ENCODE measurements around the gene ROR2. TPM values are rescaled to one million over a fixed set of nuclear protein-coding genes. Genes with fewer than 3 reads are reported as not detected.
A peak's percentile ranks its signal among the peaks of the same experiment; 100 is the strongest.
"Not testable (repeated sequence)": the region's sequence is repeated elsewhere in the genome, so short reads cannot be mapped to it uniquely, and the experiment has no call there.

Gene ROR2
- 0.22 and 0.51 TPM in 2 replicates for total RNA-seq (2012; rRNA removed)

GRCh38 chr9:91949946-91950664 is at the start of gene ROR2:
Gene ROR2, minus strand, starts transcription at chr9:91950228.
- H3K9me3 ChIP-seq (replicated peaks; ENCODE audit: low read length) = no peaks in the 10 kb centered on the region

GRCh38 chr9:91995000-91995655 is 45.1 kb upstream of the ROR2 start:
- Histone ChIP-seq H3K9me3 (replicated peaks; ENCODE audit: low read length) (no peaks in the 10 kb centered on the region), H3K4me1 (ENCODE audit: control insufficient read depth, insufficient read depth, low read length) (no peaks in the 10 kb centered on the region), H3K4me2 (ENCODE audit: low read length) (no peak overlapping the region), H3K9ac (ENCODE audit: low read depth, low read length) (no peak overlapping the region), H3K27me3 (ENCODE audit: control insufficient read depth, insufficient read depth, low read length) (peaks cover 45% of the 10 kb centered on the region), H3K4me3 (ENCODE audit: low read length) (no peak overlapping the region), H3K36me3 (ENCODE audit: insufficient read depth, low read length) (no peaks in the 10 kb centered on the region)

More at GRCh38 chr9:91949946-91950664, at the start of gene ROR2:
- H3K36me3 ChIP-seq (ENCODE audit: insufficient read depth, low read length) = no peaks in the 10 kb centered on the region
- H3K9ac ChIP-seq (ENCODE audit: low read depth, low read length) = no peak within 1 kb of the TSS
- peak within 1 kb of the TSS; percentile 67 for H3K4me3 ChIP-seq (ENCODE audit: low read length)
- peak within 1 kb of the TSS; percentile 79 for H3K4me2 ChIP-seq (ENCODE audit: low read length)
- H3K27me3 ChIP-seq (ENCODE audit: control insufficient read depth, insufficient read depth, low read length) = peaks cover 66% of the 10 kb centered on the region
- peaks cover 24% of the 10 kb centered on the region for H3K4me1 ChIP-seq (ENCODE audit: control insufficient read depth, insufficient read depth, low read length)

- no peak overlapping the region for H3K9ac ChIP-seq (ENCODE audit: low read depth, low read length)
- H3K4me2 ChIP-seq (ENCODE audit: low read length) = no peak overlapping the region
- H3K4me1 ChIP-seq (ENCODE audit: control insufficient read depth, insufficient read depth, low read length) = no peaks in the 10 kb centered on the region
- H3K9me3 ChIP-seq (replicated peaks; ENCODE audit: low read length) = no peaks in the 10 kb centered on the region
- no peak overlapping the region for H3K4me3 ChIP-seq (ENCODE audit: low read length)
- H3K27me3 ChIP-seq (ENCODE audit: control insufficient read depth, insufficient read depth, low read length) = peaks cover 45% of the 10 kb centered on the region
- H3K36me3 ChIP-seq (ENCODE audit: insufficient read depth, low read length) = no peaks in the 10 kb centered on the region
Measured at GRCh38 chr9:91994422-91994821, 44.4 kb upstream of the ROR2 start.

DNA sequence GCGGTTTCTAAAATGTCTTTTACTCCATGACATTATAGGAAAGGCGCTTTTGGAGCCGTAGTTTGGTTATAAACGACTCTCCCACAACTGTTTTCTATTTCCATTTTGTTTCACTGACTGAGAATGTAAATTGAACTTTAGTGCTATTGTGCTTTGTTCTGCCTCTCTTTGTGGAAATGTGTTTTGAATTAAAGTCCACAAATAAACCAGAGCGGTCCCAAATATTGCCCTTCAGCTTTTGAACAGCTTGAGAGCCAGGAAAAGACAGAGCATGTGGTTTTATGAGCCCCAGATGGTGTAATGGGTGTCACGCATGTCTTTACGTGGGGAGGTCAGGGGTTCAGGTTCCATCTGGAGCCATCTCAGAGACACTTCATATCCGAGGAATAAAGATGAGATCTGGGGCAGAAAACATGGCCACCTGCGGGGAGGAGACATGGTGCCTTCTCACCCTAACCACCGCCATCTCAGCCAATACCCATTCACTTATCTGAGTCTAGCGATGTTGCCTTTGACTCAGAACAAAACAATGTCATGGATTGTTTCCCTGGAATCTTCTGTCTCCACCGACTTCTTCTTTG is 42.5 kb upstream of the ROR2 start:
- Histone ChIP-seq H3K4me3 (ENCODE audit: low read length) (no peak overlapping the region), H3K36me3 (ENCODE audit: insufficient read depth, low read length) (no peaks in the 10 kb centered on the region), H3K27me3 (ENCODE audit: control insufficient read depth, insufficient read depth, low read length) (peaks cover 38% of the 10 kb centered on the region), H3K9ac (ENCODE audit: low read depth, low read length) (no peak overlapping the region), H3K9me3 (replicated peaks; ENCODE audit: low read length) (no peaks in the 10 kb centered on the region), H3K4me1 (ENCODE audit: control insufficient read depth, insufficient read depth, low read length) (no peaks in the 10 kb centered on the region), H3K4me2 (ENCODE audit: low read length) (no peak overlapping the region)

DNA sequence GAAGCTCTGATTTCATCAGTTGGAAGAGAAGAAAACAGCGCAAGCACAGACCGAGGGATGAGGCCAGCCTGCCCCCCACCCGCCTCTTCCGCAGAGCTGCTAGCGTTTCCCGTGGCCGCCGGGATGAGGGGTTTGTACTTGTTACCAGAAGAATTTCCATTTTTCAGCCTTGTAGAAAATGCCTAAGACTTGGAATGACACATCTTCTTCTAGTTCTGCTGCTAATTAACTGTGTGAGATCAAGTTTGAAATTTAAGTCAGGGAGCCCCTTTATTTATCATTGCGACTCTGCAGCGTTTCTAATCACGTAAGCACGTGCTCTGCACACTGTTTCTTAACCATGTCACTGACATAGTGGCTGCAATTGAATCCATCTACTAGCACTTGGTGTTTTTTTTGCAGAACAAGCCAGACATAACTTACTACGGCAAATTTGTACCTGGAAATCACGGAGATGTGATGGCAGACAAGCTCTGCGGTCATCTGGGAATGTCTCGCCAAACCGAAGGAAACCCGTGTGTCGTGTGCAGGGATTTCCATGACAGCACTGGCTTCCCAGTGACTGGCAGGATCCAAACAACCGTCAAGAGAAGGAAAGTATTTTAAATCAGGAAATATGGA is 41.8 kb upstream of the ROR2 start:
- Histone ChIP-seq H3K4me3 (ENCODE audit: low read length) (no peak overlapping the region), H3K4me2 (ENCODE audit: low read length) (no peak overlapping the region), H3K4me1 (ENCODE audit: control insufficient read depth, insufficient read depth, low read length) (no peaks in the 10 kb centered on the region), H3K9me3 (replicated peaks; ENCODE audit: low read length) (no peaks in the 10 kb centered on the region), H3K27me3 (ENCODE audit: control insufficient read depth, insufficient read depth, low read length) (peaks cover 38% of the 10 kb centered on the region), H3K36me3 (ENCODE audit: insufficient read depth, low read length) (no peaks in the 10 kb centered on the region), H3K9ac (ENCODE audit: low read depth, low read length) (no peak overlapping the region)

DNA sequence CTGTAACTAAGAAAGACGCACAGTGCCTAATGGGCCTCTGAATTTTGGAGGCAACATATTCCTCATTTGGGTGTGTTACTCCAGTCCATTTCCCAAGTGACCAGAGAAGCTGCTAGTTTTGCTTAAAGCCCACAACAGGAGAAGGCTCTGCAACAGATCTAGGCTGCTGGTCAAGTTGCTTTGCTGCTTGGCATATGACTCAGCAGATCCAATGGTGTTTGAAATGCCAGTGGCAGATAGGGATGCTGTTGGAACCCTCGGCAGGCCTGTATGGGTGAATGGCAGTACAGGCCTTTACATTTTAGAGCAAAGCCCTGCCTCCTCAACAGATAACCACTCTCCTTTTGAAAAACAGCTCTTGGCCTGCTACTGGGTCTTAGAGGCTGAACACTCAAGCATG is 36.2 kb upstream of the ROR2 start:
- H3K4me2 ChIP-seq (ENCODE audit: low read length) = no peak overlapping the region
- no peaks in the 10 kb centered on the region for H3K36me3 ChIP-seq (ENCODE audit: insufficient read depth, low read length)
- peaks cover 10% of the 10 kb centered on the region for H3K27me3 ChIP-seq (ENCODE audit: control insufficient read depth, insufficient read depth, low read length)
- H3K9me3 ChIP-seq (replicated peaks; ENCODE audit: low read length) = no peaks in the 10 kb centered on the region
- H3K4me1 ChIP-seq (ENCODE audit: control insufficient read depth, insufficient read depth, low read length) = no peaks in the 10 kb centered on the region
- H3K4me3 ChIP-seq (ENCODE audit: low read length) = no peak overlapping the region
- H3K9ac ChIP-seq (ENCODE audit: low read depth, low read length) = no peak overlapping the region

- Histone ChIP-seq H3K9me3 (replicated peaks; ENCODE audit: low read length) (no peaks in the 10 kb centered on the region), H3K4me2 (ENCODE audit: low read length) (no peak overlapping the region), H3K9ac (ENCODE audit: low read depth, low read length) (no peak overlapping the region), H3K36me3 (ENCODE audit: insufficient read depth, low read length) (no peaks in the 10 kb centered on the region), H3K27me3 (ENCODE audit: control insufficient read depth, insufficient read depth, low read length) (peaks cover 10% of the 10 kb centered on the region), H3K4me3 (ENCODE audit: low read length) (no peak overlapping the region), H3K4me1 (ENCODE audit: control insufficient read depth, insufficient read depth, low read length) (no peaks in the 10 kb centered on the region)
Measured at GRCh38 chr9:91985692-91986091, 35.7 kb upstream of the ROR2 start.

DNA sequence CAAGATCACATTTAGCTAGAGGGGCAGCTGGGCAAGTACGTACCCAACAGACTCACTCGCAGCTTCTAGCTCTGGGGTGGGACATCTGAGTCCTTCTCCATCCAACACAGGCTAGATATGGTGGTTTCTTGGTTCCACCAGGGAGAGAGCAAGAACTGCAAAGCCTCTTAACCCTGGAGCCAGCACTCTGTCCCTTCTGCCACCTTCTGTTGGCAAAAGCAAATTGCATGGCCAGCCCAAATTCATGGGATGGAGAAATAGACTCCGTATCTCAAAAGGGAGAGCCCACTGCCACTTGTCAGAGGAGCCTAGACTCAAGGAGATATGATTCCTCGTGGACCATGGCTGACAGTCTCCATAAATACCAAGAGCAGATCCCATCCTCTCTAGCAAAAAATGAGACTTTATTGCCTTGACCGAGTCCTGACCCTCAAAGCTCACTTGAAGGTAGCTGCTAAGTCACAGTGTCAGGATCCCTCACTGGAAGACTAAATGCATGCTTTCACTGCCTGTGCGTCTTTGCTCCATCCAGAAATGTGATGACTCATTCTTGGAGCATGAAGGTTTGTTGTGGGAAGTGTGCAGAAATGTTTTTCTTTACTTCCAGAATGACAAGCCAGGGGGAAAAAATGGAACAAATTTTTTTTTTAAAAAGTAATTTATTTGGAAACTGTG is 28.8 kb upstream of the ROR2 start:
- Histone ChIP-seq H3K27me3 (ENCODE audit: control insufficient read depth, insufficient read depth, low read length) (peaks cover 3% of the 10 kb centered on the region), H3K36me3 (ENCODE audit: insufficient read depth, low read length) (no peaks in the 10 kb centered on the region), H3K9ac (ENCODE audit: low read depth, low read length) (no peak overlapping the region), H3K9me3 (replicated peaks; ENCODE audit: low read length) (no peaks in the 10 kb centered on the region), H3K4me3 (ENCODE audit: low read length) (no peak overlapping the region), H3K4me1 (ENCODE audit: control insufficient read depth, insufficient read depth, low read length) (peaks cover 7% of the 10 kb centered on the region), H3K4me2 (ENCODE audit: low read length) (peak overlapping the region; percentile 56)

GRCh38 chr9:91975254-91975653 is 25.2 kb upstream of the ROR2 start:
- not testable (repeated sequence) for H3K36me3 ChIP-seq (ENCODE audit: insufficient read depth, low read length); H3K4me3 ChIP-seq (ENCODE audit: low read length); H3K4me2 ChIP-seq (ENCODE audit: low read length); H3K9me3 ChIP-seq (replicated peaks; ENCODE audit: low read length); H3K4me1 ChIP-seq (ENCODE audit: control insufficient read depth, insufficient read depth, low read length); H3K9ac ChIP-seq (ENCODE audit: low read depth, low read length)
- peaks cover 15% of the 10 kb centered on the region for H3K27me3 ChIP-seq (ENCODE audit: control insufficient read depth, insufficient read depth, low read length)

DNA sequence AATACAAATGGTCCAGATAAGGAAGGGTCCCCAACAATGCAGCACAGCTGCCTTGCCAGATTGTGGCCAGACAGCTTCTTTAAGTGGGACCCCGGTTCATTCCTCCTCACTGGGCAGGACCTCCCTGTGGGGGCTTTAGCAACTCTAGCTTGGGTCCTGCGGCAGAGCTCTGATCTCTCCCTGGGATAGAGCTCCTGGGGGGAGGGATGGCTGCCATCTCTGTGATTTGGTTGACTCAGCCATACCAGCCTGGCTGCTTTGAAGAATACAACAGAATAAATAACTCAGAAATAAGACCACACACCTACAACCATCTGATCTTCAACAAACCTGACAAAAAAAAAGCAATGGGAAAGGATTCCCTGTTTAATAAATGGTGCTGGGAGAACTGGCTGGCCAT is 22.7 kb upstream of the ROR2 start:
- Histone ChIP-seq H3K9me3 (replicated peaks; ENCODE audit: low read length) (no peaks in the 10 kb centered on the region), H3K9ac (ENCODE audit: low read depth, low read length) (no peak overlapping the region), H3K4me3 (ENCODE audit: low read length) (no peak overlapping the region), H3K36me3 (ENCODE audit: insufficient read depth, low read length) (no peaks in the 10 kb centered on the region), H3K27me3 (ENCODE audit: control insufficient read depth, insufficient read depth, low read length) (peaks cover 15% of the 10 kb centered on the region), H3K4me1 (ENCODE audit: control insufficient read depth, insufficient read depth, low read length) (no peaks in the 10 kb centered on the region), H3K4me2 (ENCODE audit: low read length) (no peak overlapping the region)

GRCh38 chr9:91972076-91972626 is 22.1 kb upstream of the ROR2 start:
- peaks cover 15% of the 10 kb centered on the region for H3K27me3 ChIP-seq (ENCODE audit: control insufficient read depth, insufficient read depth, low read length)
- no peaks in the 10 kb centered on the region for H3K36me3 ChIP-seq (ENCODE audit: insufficient read depth, low read length)
- no peaks in the 10 kb centered on the region for H3K9me3 ChIP-seq (replicated peaks; ENCODE audit: low read length)
- no peak overlapping the region for H3K9ac ChIP-seq (ENCODE audit: low read depth, low read length)
- H3K4me3 ChIP-seq (ENCODE audit: low read length) = no peak overlapping the region
- H3K4me2 ChIP-seq (ENCODE audit: low read length) = no peak overlapping the region
- no peaks in the 10 kb centered on the region for H3K4me1 ChIP-seq (ENCODE audit: control insufficient read depth, insufficient read depth, low read length)
